Thyroid gland (tissue), 4 donors: ENCODE data around the gene LAMA2.

Source experiments
- POLR2A ChIP-seq, 2 donors: fragments of 450-650 bp; IDR thresholded peaks; one replicate each; pipeline ENCODE4 v1.6.1; 2017; ENCODE audit warnings: antibody characterized with exemption in 2 of 2, mild to moderate bottlenecking in 2 of 2, moderate library complexity in 1 of 2
- TF ChIP-seq, protein P1 (sequence below), 6 experiments: fragments of 200-600 bp in 3 of 6; fragments of 450-650 bp in 3 of 6; sonication (generic) in 3 of 6; IDR thresholded peaks; one replicate each; pipeline ENCODE4 v1.5.1; 2016 to 2019; ENCODE audit warnings: antibody characterized with exemption in 6 of 6, mild to moderate bottlenecking in 2 of 6, inconsistent platforms in 1 of 6, moderate library complexity in 1 of 6

DNA sequence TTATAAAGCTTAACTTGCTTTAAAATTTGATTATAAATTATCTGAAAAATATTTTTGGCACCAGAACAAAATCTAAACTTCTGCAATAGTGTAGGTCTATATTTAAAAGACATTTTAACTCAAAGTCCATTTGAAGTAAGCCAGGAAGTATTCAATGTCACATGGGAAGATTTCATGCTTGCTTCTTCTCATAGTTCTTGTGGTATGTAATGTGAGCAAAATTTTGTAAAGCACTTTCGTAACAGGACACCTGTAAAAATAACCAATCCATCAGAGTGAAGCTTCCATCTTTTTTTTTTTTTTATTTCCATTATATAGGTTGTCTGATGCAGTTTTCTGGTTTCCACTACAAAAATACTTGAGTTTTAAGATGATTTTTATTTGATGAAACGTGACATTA lies 386.1 kb downstream of the LAMA2 start:
- TF ChIP-seq, protein P1, sequence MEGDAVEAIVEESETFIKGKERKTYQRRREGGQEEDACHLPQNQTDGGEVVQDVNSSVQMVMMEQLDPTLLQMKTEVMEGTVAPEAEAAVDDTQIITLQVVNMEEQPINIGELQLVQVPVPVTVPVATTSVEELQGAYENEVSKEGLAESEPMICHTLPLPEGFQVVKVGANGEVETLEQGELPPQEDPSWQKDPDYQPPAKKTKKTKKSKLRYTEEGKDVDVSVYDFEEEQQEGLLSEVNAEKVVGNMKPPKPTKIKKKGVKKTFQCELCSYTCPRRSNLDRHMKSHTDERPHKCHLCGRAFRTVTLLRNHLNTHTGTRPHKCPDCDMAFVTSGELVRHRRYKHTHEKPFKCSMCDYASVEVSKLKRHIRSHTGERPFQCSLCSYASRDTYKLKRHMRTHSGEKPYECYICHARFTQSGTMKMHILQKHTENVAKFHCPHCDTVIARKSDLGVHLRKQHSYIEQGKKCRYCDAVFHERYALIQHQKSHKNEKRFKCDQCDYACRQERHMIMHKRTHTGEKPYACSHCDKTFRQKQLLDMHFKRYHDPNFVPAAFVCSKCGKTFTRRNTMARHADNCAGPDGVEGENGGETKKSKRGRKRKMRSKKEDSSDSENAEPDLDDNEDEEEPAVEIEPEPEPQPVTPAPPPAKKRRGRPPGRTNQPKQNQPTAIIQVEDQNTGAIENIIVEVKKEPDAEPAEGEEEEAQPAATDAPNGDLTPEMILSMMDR (IDR thresholded peaks at IDR 0.05), result no peak
- TF ChIP-seq POLR2A (IDR thresholded peaks at IDR 0.05), result no peak
